ENCODE results near the gene DLX6. TPM values are rescaled to one million over a fixed set of nuclear protein-coding genes. Genes with fewer than 3 reads are reported as not detected.

DLX6 gene
- total RNA-seq, 1 donor from 2014 or later: not detected

DNA sequence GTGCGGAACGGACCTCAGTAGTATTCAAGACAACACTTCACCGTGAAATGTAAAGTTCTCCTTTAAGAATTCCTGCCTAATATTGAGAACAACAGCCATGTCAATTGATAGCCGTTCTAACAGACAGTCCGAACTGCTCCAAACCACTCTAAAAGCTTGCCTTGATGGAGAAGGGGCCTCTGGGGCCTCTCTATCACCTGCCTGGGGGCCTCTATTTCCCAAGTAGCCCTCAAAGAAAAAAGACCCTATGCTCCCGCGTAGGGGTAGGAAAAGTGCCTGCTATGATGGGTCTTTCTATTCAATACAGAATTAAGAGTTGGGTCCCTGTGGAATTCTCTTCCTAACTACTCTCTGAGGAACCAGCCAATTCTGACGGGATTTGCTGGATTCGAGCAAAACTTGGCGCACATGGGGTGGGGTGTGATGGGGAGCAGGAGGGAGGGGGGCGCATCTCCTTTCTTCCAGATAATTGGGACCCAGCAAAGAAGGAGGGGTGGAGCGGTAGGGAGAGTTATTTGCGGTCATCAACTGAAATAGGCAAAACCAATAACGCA, 8.3 kb upstream of the DLX6 start:
- TF ChIP-seq CTCF (IDR thresholded peaks at IDR 0.05; ENCODE audit: insufficient read depth, low read length, poor library complexity, severe bottlenecking): no peak
- Histone ChIP-seq H3K36me3 (ENCODE audit: control insufficient read depth, insufficient read depth, low read length) (no peaks in the 10 kb centered on the region), H3K4me3 (ENCODE audit: low read depth, low read length) (no peak overlapping the region), H3K27me3 (ENCODE audit: control insufficient read depth, insufficient read depth, low read length) (peaks cover 88% of the 10 kb centered on the region)
- DNase-seq (ENCODE audit: low read depth): no peak

- peaks cover 88% of the 10 kb centered on the region for H3K27me3 ChIP-seq (ENCODE audit: control insufficient read depth, insufficient read depth, low read length)
- H3K36me3 ChIP-seq (ENCODE audit: control insufficient read depth, insufficient read depth, low read length): no peaks in the 10 kb centered on the region
- no peak overlapping the region for H3K4me3 ChIP-seq (ENCODE audit: low read depth, low read length)
- DNase-seq (ENCODE audit: low read depth): no peak
- TF ChIP-seq CTCF (IDR thresholded peaks at IDR 0.05; ENCODE audit: insufficient read depth, low read length, poor library complexity, severe bottlenecking): no peak
Measured at GRCh38 chr7:96997512-96998032, 7.8 kb upstream of the DLX6 start.

DNA sequence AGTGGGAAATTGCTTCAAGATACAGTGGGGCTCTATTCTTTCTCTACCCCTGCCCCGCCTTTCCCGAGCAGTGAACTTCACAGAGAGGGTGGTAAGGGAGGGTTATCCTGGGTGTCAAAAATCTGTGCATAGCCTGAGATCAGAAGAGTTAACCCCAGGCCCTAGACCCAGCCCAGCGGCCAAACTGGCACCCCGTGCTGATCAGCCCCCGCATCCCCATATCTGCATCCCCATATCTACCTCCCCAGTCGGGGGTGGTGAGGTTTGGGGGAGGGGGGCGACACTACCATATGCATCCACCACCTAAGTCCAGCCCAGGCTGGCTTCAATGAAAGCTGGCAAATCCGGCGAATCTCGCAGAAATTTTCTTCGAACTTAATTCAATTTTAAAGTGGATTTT, 7.0 kb upstream of the DLX6 start:
- no peaks in the 10 kb centered on the region for H3K36me3 ChIP-seq (ENCODE audit: control insufficient read depth, insufficient read depth, low read length)
- H3K4me3 ChIP-seq (ENCODE audit: low read depth, low read length): no peak overlapping the region
- TF ChIP-seq CTCF (IDR thresholded peaks at IDR 0.05; ENCODE audit: insufficient read depth, low read length, poor library complexity, severe bottlenecking): no peak
- H3K27me3 ChIP-seq (ENCODE audit: control insufficient read depth, insufficient read depth, low read length): peaks cover 88% of the 10 kb centered on the region
- DNase-seq (ENCODE audit: low read depth): no peak

DNA sequence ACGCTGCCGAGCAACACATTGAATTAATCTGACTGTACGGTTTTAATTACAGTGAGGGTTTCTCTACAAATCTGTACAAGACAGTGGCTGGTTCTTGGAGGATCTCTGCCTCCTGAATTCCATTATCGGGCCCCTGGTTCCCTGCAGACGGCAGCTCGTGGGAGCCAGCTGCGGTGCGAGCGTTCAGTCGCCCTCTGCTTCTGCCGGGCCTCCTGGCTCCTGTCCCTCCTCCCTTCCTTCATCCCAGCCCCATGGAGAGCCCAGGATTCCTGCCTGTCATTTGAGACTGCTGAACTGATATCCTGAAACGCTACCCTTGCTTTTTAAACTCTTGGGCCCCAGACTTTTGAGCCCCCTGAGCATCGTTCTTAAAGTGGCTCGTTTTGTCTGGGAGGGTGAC, 6.6 kb upstream of the DLX6 start:
- TF ChIP-seq CTCF (IDR thresholded peaks at IDR 0.05; ENCODE audit: insufficient read depth, low read length, poor library complexity, severe bottlenecking): no peak
- no peak for DNase-seq (ENCODE audit: low read depth)
- H3K36me3 ChIP-seq (ENCODE audit: control insufficient read depth, insufficient read depth, low read length): no peaks in the 10 kb centered on the region
- no peak overlapping the region for H3K4me3 ChIP-seq (ENCODE audit: low read depth, low read length)
- H3K27me3 ChIP-seq (ENCODE audit: control insufficient read depth, insufficient read depth, low read length): peaks cover 88% of the 10 kb centered on the region

DNA sequence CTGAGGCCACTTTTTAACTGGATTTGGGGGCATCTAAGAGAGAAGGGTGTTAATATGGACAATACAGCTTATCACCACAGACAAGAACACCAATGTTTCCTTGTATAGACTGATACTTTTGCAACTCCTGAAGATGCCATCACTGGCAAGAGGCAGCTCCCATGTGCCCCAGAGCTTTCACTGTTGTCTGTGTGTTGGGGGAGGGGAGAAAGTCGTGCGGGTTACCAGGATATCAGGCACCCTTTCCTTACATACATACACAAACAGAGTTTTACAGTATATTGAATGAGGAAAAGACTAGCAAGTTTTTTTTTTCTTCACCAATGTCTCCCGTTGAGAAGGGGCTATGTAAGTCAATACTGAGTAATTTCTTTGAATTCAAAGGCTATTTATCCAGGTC, 4.1 kb upstream of the DLX6 start:
- TF ChIP-seq CTCF (IDR thresholded peaks at IDR 0.05; ENCODE audit: insufficient read depth, low read length, poor library complexity, severe bottlenecking): no peak
- H3K4me3 ChIP-seq (ENCODE audit: low read depth, low read length): no peak overlapping the region
- H3K27me3 ChIP-seq (ENCODE audit: control insufficient read depth, insufficient read depth, low read length): peaks cover 92% of the 10 kb centered on the region
- H3K36me3 ChIP-seq (ENCODE audit: control insufficient read depth, insufficient read depth, low read length): no peaks in the 10 kb centered on the region
- no peak for DNase-seq (ENCODE audit: low read depth)
